GM12874 (cell line): Measurements from ENCODE around the gene GTPBP3.

ENCODE experiments used
- CTCF ChIP-seq: IDR thresholded peaks from 2 replicates; pipeline ENCODE4 v1.5.1; 2011; ENCODE audit warnings: low read depth, mild to moderate bottlenecking, control low read depth, low read length, moderate library complexity; ENCODE audit not compliant: insufficient read depth

The GTPBP3 gene

GRCh38 chr19:17332360-17332676 is 5.0 kb upstream of the GTPBP3 start:
- TF ChIP-seq CTCF = no peak

GRCh38 chr19:17332677-17333581 is 4.4 kb upstream of the GTPBP3 start:
- TF ChIP-seq CTCF = no peak

- no peak for TF ChIP-seq CTCF
These were observed 3.5 kb upstream of the GTPBP3 start for GRCh38 chr19:17333611-17334413.

GRCh38 chr19:17334414-17335409 is 2.6 kb upstream of the GTPBP3 start, which contains the start of gene ANO8:
Gene ANO8, minus strand, starts transcription at chr19:17334855. Its CDS starts 185 bp downstream, at chr19:17334670.
- no peak for TF ChIP-seq CTCF

GRCh38 chr19:17335575-17335974 is 1.8 kb upstream of the GTPBP3 start:
- TF ChIP-seq CTCF = no peak

GRCh38 chr19:17337675-17338432 is 501 bp downstream of the GTPBP3 start:
- TF ChIP-seq CTCF = no peak
